ENCODE results near the gene KAT6B. TPM values are rescaled to one million over a fixed set of nuclear protein-coding genes. Genes with fewer than 3 reads are reported as not detected.

KAT6B gene
- total RNA-seq, 6 experiments from 2014 or later, result 17.8 to 27.5 (median 23.6) TPM

DNA sequence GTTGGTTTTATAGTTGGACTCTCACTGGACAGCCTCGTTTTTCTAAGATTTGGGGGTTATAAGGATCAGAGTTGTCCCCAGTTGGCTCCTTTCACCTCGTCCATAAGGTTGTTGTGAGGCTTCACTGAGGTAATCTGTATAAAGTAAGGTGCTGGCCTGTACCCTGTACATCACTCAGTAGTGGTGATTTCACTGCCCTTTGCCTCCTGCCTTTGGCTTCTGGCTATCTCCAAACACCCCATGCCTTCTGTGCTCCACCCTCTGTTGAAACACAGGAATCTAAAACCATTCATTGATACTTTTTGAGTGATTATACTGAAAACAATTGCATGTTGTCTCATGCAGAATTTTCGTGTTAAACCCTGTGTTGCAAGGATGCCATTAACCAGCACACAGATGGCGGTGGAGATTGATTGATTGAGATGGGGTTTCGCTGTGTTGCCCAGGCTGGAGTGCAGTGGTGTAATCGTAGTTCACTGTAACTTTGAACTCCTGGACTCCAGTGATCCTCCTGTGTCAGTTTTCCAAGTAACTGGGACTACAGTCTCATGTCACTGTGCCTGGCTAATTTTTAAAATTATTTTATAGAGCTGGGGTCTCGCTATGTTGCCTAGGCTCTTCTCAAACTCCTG is 55.0 kb downstream of the KAT6B start:
- peaks cover 70% of the 10 kb centered on the region for H3K4me1 Mint-ChIP-seq (ENCODE audit: low read depth)
- no peak overlapping the region for H3K27ac Mint-ChIP-seq
- H3K9me3 Mint-ChIP-seq, result no peaks in the 10 kb centered on the region
- no peak overlapping the region for H3K4me3 Mint-ChIP-seq
- no peaks in the 10 kb centered on the region for H3K27me3 Mint-ChIP-seq (ENCODE audit: insufficient read depth)
- peaks cover 12% of the 10 kb centered on the region; the same call in 1 of the 2 replicates for H3K36me3 Mint-ChIP-seq (ENCODE audit: low read depth)
- TF ChIP-seq, protein P1, sequence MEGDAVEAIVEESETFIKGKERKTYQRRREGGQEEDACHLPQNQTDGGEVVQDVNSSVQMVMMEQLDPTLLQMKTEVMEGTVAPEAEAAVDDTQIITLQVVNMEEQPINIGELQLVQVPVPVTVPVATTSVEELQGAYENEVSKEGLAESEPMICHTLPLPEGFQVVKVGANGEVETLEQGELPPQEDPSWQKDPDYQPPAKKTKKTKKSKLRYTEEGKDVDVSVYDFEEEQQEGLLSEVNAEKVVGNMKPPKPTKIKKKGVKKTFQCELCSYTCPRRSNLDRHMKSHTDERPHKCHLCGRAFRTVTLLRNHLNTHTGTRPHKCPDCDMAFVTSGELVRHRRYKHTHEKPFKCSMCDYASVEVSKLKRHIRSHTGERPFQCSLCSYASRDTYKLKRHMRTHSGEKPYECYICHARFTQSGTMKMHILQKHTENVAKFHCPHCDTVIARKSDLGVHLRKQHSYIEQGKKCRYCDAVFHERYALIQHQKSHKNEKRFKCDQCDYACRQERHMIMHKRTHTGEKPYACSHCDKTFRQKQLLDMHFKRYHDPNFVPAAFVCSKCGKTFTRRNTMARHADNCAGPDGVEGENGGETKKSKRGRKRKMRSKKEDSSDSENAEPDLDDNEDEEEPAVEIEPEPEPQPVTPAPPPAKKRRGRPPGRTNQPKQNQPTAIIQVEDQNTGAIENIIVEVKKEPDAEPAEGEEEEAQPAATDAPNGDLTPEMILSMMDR (IDR thresholded peaks at IDR 0.05), result no peak
- DNase-seq, result no peak

DNA sequence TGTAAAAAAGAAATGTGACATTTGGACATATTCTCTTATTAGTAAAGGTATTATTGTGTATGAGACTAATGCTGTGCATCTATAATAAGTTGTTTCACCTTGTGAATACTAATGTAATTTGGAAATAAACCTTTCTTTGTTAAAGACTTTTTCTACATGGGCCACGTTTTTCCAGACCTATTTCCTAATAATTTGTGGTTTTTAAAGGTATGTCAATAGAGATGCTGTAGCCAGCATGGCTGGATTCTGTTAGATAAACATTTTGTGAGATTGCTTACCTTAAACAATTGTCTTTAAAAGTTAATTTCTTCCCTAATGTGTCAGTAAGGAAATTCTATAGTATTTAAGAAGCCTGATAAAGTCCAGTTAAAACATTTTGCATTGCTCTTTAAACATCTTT is 56.0 kb downstream of the KAT6B start:
- DNase-seq, result no peak
- Mint-ChIP-seq H3K4me3 (peak overlapping the region; percentile 9; the same call in 1 of the 2 replicates), H3K36me3 (ENCODE audit: low read depth) (peaks cover 12% of the 10 kb centered on the region; the same call in 1 of the 2 replicates), H3K27me3 (ENCODE audit: insufficient read depth) (no peaks in the 10 kb centered on the region), H3K9me3 (no peaks in the 10 kb centered on the region), H3K4me1 (ENCODE audit: low read depth) (peaks cover 64% of the 10 kb centered on the region), H3K27ac (no peak overlapping the region; the same call in 1 of the 2 replicates)
- TF ChIP-seq, protein P1 (IDR thresholded peaks at IDR 0.05), result no peak

DNA sequence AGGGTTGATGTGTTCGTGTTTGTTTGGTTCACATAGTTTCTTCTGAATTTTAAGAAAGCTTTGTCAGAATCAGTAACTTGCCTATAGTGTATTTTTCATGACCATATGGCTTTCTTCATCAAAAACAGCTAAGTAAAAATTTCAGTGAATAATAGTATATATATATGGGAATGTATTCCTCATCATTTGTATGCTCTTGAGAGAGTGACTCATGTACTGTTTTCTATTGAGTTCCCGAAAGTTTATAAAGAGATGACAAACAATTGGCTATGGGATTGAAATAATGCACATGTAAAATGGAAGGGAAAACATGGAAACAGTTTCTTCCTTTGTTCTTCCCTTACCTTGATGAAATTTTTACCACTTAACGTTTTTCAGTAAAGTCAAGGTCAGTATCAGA is 56.4 kb downstream of the KAT6B start:
- Mint-ChIP-seq H3K9me3 (no peaks in the 10 kb centered on the region), H3K4me1 (ENCODE audit: low read depth) (peaks cover 60% of the 10 kb centered on the region), H3K27ac (peak overlapping the region; percentile 56), H3K27me3 (ENCODE audit: insufficient read depth) (no peaks in the 10 kb centered on the region), H3K36me3 (ENCODE audit: low read depth) (peaks cover 12% of the 10 kb centered on the region; the same call in 1 of the 2 replicates), H3K4me3 (peak overlapping the region; percentile 9; the same call in 1 of the 2 replicates)
- TF ChIP-seq, protein P1 (IDR thresholded peaks at IDR 0.05), result no peak
- no peak for DNase-seq

DNA sequence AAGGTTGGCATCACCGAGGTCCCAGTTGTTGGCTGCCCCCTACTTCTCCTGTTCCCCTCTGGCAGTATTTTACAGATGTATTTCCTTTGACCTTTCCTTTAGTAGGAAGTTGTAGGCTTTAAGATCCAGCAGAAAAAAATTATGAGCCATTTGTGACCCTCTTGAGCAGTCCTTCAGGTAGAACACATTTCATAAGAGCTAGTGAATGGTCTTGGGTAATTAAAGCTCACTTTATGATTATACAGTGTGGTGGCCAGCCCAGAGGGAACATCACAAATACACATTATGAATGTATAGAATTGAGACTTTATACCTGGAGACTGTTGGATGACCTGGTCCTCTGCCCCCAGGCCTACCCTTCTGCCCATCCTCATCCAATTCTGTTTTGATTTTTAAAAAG is 57.0 kb downstream of the KAT6B start:
- Mint-ChIP-seq H3K27me3 (ENCODE audit: insufficient read depth) (no peaks in the 10 kb centered on the region), H3K36me3 (ENCODE audit: low read depth) (peaks cover 12% of the 10 kb centered on the region; the same call in 1 of the 2 replicates), H3K4me3 (no peak overlapping the region), H3K9me3 (no peaks in the 10 kb centered on the region), H3K27ac (peak overlapping the region; percentile 56; the same call in 1 of the 2 replicates), H3K4me1 (ENCODE audit: low read depth) (peaks cover 56% of the 10 kb centered on the region)
- DNase-seq, result no peak
- TF ChIP-seq, protein P1 (IDR thresholded peaks at IDR 0.05), result no peak

DNA sequence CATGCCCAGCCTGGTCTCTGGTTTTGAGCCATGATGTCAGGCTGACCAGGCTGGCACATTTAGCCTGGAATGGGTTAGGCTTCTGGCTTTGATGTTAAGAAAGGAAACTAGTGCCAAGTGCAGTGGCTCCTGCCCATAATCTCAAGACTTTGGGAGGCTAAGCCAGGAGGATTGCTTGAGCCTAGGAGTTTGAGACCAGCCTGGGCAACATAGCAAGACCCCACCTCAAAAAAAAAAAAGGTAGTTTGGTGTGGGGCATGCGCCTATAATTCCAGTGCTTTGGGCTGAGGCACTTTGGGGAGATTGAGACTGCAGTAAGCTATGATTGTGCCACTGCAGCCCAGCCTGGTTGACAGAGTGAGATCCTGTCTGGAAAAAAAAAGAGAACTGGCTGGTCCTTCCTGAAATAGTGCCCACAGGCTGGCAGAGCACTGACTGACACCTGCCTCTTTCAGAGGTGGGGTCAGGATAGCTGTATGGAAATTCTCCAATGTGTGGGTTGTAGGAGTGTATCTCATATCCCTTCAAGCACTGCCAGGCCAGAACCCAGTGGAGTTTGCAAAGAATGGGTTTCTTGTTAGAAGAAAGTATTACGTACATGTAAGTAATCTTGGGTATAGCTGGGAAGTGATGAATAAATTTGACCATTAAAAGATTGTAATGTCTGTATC is 61.3 kb downstream of the KAT6B start:
- Mint-ChIP-seq H3K27me3 (ENCODE audit: insufficient read depth) (no peaks in the 10 kb centered on the region), H3K4me3 (no peak overlapping the region), H3K9me3 (no peaks in the 10 kb centered on the region), H3K4me1 (ENCODE audit: low read depth) (peaks cover 40% of the 10 kb centered on the region), H3K27ac (no peak overlapping the region), H3K36me3 (ENCODE audit: low read depth) (no peaks in the 10 kb centered on the region; the same call in 1 of the 2 replicates)
- DNase-seq, result no peak
- TF ChIP-seq, protein P1 (IDR thresholded peaks at IDR 0.05), result no peak
